GM12865 (cell line): ENCODE results near the gene NF2.

Experiments
- DNase-seq: peaks from one replicate; pipeline ENCODE4 v3.0.0; 2010; ENCODE audit warnings: low read depth
- H3K4me3 ChIP-seq: 2 replicates; pipeline ENCODE4 v1.5.1; 2011; ENCODE audit warnings: mild to moderate bottlenecking, low read depth, low read length, control low read depth
- TF ChIP-seq, protein P1 (sequence below): IDR thresholded peaks from 2 replicates; pipeline ENCODE4 v1.5.1; 2011; ENCODE audit warnings: low read length, control low read depth, low read depth, inconsistent platforms; ENCODE audit not compliant: insufficient read depth; ENCODE audit errors: missing control alignments

NF2 gene

DNA sequence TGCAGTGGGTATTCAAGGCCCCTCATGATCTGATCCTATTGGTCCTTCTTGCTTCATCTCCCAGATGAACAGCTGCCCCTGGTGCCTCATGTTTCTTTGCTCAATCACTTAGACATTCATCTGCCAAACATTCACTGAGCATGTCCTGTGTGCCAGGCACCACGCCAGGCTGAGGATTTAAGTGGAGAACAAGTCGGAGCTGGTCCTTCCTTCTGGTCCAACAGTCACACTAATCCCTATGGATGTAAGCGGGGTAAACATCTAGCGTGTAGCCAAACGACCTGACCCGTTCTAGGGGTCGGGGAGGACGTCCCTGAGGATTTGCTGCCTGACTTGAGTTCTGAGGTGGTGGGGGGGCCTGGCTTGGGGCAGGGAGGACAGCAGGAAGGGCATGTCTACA, 141.5 kb downstream of the NF2 start:
- H3K4me3 ChIP-seq: no peak overlapping the region
- TF ChIP-seq, protein P1, sequence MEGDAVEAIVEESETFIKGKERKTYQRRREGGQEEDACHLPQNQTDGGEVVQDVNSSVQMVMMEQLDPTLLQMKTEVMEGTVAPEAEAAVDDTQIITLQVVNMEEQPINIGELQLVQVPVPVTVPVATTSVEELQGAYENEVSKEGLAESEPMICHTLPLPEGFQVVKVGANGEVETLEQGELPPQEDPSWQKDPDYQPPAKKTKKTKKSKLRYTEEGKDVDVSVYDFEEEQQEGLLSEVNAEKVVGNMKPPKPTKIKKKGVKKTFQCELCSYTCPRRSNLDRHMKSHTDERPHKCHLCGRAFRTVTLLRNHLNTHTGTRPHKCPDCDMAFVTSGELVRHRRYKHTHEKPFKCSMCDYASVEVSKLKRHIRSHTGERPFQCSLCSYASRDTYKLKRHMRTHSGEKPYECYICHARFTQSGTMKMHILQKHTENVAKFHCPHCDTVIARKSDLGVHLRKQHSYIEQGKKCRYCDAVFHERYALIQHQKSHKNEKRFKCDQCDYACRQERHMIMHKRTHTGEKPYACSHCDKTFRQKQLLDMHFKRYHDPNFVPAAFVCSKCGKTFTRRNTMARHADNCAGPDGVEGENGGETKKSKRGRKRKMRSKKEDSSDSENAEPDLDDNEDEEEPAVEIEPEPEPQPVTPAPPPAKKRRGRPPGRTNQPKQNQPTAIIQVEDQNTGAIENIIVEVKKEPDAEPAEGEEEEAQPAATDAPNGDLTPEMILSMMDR: no peak

DNA sequence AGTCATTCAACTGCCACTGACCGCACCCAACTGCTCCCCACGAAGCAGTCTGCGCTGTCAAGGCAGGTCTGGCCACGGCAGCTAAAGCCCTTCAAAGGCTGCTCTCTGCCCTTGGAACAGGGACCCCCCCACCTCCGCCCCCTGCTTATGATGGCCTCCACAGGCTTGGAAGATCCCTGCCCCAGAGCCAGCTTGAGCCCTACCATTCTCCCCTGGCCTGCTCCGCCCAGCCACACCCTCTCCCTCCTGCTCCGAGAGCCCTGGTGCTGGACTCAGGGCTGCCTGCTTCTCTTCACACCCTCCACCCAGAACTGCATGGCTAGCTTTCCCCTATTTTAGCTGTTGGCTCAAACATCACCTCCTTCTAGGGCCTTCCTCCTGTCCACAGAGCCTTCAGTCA, 144.4 kb downstream of the NF2 start:
- TF ChIP-seq, protein P1: no peak
- no peak overlapping the region for H3K4me3 ChIP-seq
- no peak for DNase-seq

More for the DNA sequence above, 141.5 kb downstream of the NF2 start:
- no peak for DNase-seq
